ENCODE measurements around the gene SP3. TPM values are rescaled to one million over a fixed set of nuclear protein-coding genes. Genes with fewer than 3 reads are reported as not detected.

SP3 gene
- total and polyA plus RNA-seq, 2 of the 8 experiments (the other 6 are each of a cell fraction or from before 2014, with no cell fraction given), result 31.0 to 92.1 TPM

DNA sequence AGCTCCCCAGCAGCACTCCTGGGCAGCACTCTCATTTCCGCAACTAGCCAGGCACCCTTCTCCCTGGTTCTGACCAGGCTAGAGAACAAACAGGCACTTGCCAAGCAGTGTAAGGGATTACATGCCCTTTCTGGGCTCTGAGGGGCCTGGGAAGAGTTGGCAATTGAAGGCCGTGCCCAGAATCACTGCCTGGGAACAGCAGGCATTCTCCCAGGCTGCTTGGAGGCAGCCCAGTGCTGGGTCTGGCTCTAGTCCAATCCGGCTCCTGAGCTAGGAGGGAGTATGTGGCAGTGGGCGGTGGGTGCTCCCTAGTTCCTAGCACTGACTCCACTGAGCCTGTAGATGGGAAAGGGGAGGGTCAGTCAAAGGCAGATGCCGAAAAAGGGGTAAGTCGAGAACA lies 34.1 kb upstream of the SP3 start:
- Histone ChIP-seq H3K9me3 (ENCODE audit: insufficient read depth in 2 of 2, low read depth in 1 of 2, low read length in 1 of 2) (no peaks in the 10 kb centered on the region; a peak in 1 of 4 replicates), H4K8ac (ENCODE audit: extremely low read depth, insufficient read depth, low read length) (no peak overlapping the region; the same call in 1 of the 2 replicates), H3K4me2 (ENCODE audit: insufficient read depth in 1 of 2, low read depth in 2 of 2, low read length in 2 of 2) (no peak overlapping the region), H2BK120ac (replicated peaks; ENCODE audit: low read depth, low read length) (no peak overlapping the region), H3K27ac (ENCODE audit: low read depth, low read length) (no peak overlapping the region), H3K56ac (replicated peaks; ENCODE audit: insufficient read length, low read depth, low read length) (no peak overlapping the region), H2AFZ (ENCODE audit: low read length) (0 out of 2 replicates have a peak overlapping the region, but pooled peaks have one; percentile 38), H3K79me2 (ENCODE audit: control insufficient read depth in 1 of 2, insufficient read depth in 2 of 2, low read length in 2 of 2) (no peaks in the 10 kb centered on the region; a peak in 1 of 4 replicates), H3K4me1 (replicated peaks in 1 of 4; ENCODE audit: control insufficient read depth in 3 of 4, insufficient read depth in 4 of 4, low read length in 3 of 4) (no peaks in the 10 kb centered on the region), H4K91ac (replicated peaks; ENCODE audit: insufficient read length, low read length) (no peak overlapping the region), H2BK15ac (ENCODE audit: low read length) (no peak overlapping the region), H3K18ac (ENCODE audit: extremely low read depth, low read length) (no peak overlapping the region), H3K27me3 (replicated peaks in 1 of 4; ENCODE audit: control insufficient read depth in 3 of 4, extremely low read depth in 1 of 4, insufficient read depth in 3 of 4, low read length in 3 of 4) (no peaks in the 10 kb centered on the region; a peak in 1 of 7 replicates), H2BK12ac (ENCODE audit: low read depth, low read length) (no peak overlapping the region), H2BK5ac (ENCODE audit: low read depth, low read length) (no peak overlapping the region), H3K23me2 (ENCODE audit: low read depth, low read length) (no peaks in the 10 kb centered on the region), H3K4me3 (ENCODE audit: extremely low read depth in 1 of 4, insufficient read depth in 2 of 4, low read depth in 3 of 4, low read length in 4 of 4) (no peak overlapping the region), H3K14ac (ENCODE audit: insufficient read length) (no peak overlapping the region), H3K36me3 (ENCODE audit: control insufficient read depth in 2 of 4, insufficient read depth in 4 of 4, low read length in 3 of 4) (no peaks in the 10 kb centered on the region), H3K79me1 (ENCODE audit: low read depth, low read length) (no peaks in the 10 kb centered on the region), H2AK5ac (ENCODE audit: low read depth, low read length) (no peak overlapping the region), H3K23ac (ENCODE audit: insufficient read length) (no peak overlapping the region), H3K9ac (replicated peaks in 1 of 4; ENCODE audit: extremely low read depth in 1 of 4, low read depth in 3 of 4, low read length in 3 of 4) (no peak overlapping the region), H4K5ac (ENCODE audit: insufficient read length, low read depth, low read length) (no peak overlapping the region), H2BK20ac (ENCODE audit: low read length) (no peak overlapping the region), H4K20me1 (replicated peaks in 1 of 2; ENCODE audit: control insufficient read depth in 1 of 2, insufficient read depth in 2 of 2, low read length in 2 of 2) (no peaks in the 10 kb centered on the region), H3K4ac (replicated peaks; ENCODE audit: insufficient read length, low read depth, low read length) (no peak overlapping the region)
- WGBS, 2 experiments (ENCODE audit: extremely low coverage in 1 of 2, insufficient coverage in 1 of 2, insufficient read length in 1 of 2, insufficient replicate concordance in 2 of 2, low coverage in 1 of 2, low lambda C conversion rate in 2 of 2, missing lambda C conversion rate in 1 of 2), result 80% methylated on average over 6 of the region's 6 CpGs; no CpG with 5 or more reads in 1 of the 2 experiments
- FAIRE-seq, result no peak
- CTCF ChIA-PET (ENCODE audit: partially characterized antibody), result interaction anchor here (0.9 to 3.0 kb wide), 6 partner anchors 8 to 57 kb away, joined by 3 to 12 read pairs (median 4); no protein-coding TSS in a partner anchor
- POLR2A ChIA-PET (ENCODE audit: partially characterized antibody), result interaction anchor here (1.1 kb wide), 1 partner anchor 14 kb away, joined by 3 read pairs; no protein-coding TSS in a partner anchor
- TF ChIP-seq, protein P1, sequence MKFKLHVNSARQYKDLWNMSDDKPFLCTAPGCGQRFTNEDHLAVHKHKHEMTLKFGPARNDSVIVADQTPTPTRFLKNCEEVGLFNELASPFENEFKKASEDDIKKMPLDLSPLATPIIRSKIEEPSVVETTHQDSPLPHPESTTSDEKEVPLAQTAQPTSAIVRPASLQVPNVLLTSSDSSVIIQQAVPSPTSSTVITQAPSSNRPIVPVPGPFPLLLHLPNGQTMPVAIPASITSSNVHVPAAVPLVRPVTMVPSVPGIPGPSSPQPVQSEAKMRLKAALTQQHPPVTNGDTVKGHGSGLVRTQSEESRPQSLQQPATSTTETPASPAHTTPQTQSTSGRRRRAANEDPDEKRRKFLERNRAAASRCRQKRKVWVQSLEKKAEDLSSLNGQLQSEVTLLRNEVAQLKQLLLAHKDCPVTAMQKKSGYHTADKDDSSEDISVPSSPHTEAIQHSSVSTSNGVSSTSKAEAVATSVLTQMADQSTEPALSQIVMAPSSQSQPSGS (IDR thresholded peaks at IDR 0.05; ENCODE audit: low read length), result no peak
- TF ChIP-seq SAP30 (IDR thresholded peaks at IDR 0.05; ENCODE audit: insufficient read depth, insufficient replicate concordance, low read length) (no peak), RFX5 (IDR thresholded peaks at IDR 0.05; ENCODE audit: borderline replicate concordance, low read depth, low read length) (no peak), CHD2 (IDR thresholded peaks at IDR 0.05; ENCODE audit: low read length) (no peak), ZNF274 (IDR thresholded peaks at IDR 0.05; ENCODE audit: borderline replicate concordance, extremely low read depth, low read length) (no peak), TCF12 (IDR thresholded peaks at IDR 0.05; ENCODE audit: low read depth, low read length) (no peak)
- DNase-seq (ENCODE audit: low read depth in 1 of 2, low spot score in 2 of 2), result no peak

Measured in H1 (cell line).